ENCODE results near the gene PICK1. TPM values are rescaled to one million over a fixed set of nuclear protein-coding genes. Genes with fewer than 3 reads are reported as not detected.
A peak's percentile ranks its signal among the peaks of the same experiment; 100 is the strongest.
"Not testable (repeated sequence)": the region's sequence is repeated elsewhere in the genome, so short reads cannot be mapped to it uniquely, and the experiment has no call there.

PICK1 gene
- total and polyA plus RNA-seq, 9 donors: 18.0 to 47.7 (median 34.3) TPM

DNA sequence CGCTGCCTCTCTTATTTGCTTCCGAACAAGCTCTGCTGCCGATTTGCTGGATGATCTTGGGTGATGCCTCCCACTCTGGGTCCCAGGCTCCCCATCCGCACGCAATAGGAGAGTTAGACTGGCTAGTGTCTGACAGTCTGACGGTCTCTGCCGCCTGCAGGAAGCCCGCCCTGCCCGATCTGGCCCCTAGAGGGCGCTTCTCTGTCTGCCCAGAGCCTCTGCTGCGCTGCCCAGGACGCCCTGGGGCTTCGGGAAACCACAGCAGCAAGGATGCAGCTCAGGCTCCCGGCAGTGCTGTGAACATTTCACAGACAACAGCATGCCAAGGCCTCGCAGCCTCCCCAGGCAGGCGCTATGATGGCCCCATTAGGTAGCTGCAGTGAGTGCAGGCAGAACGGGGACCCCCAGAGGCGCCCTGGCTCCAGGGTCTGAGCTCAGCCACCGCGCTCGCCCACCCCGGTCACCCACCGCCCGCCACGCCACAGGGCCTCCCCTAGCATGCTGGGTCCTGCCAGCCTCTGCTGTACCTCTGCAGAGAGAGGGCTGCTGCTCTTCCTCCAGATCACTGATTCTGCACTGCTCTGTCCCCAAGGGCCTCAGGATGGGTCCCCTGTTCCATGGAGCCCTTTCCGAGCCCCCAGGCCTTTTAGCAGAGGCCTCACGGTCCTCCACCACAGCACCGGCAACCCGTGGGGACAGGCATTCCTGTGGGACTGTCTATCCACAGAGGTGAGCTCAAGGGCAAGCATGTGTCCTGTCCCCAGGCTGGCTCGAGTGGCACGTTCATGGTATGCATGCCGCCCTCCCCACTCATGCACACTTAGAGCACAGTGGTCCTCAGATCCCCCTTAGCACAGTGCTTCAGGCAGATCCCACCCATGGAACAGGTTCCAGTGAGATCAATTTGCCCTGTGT is 57.5 kb downstream of the PICK1 start:
- no peaks in the 10 kb centered on the region for H3K9me3 ChIP-seq
- WGBS, 3 donors: 50 to 63% (median 50%) methylated on average over 26 to 32 of the region's 32 CpGs
- TF ChIP-seq EP300 (IDR thresholded peaks at IDR 0.05) (no peak), POLR2A (IDR thresholded peaks at IDR 0.05) (no peak)
- TF ChIP-seq, protein P1, sequence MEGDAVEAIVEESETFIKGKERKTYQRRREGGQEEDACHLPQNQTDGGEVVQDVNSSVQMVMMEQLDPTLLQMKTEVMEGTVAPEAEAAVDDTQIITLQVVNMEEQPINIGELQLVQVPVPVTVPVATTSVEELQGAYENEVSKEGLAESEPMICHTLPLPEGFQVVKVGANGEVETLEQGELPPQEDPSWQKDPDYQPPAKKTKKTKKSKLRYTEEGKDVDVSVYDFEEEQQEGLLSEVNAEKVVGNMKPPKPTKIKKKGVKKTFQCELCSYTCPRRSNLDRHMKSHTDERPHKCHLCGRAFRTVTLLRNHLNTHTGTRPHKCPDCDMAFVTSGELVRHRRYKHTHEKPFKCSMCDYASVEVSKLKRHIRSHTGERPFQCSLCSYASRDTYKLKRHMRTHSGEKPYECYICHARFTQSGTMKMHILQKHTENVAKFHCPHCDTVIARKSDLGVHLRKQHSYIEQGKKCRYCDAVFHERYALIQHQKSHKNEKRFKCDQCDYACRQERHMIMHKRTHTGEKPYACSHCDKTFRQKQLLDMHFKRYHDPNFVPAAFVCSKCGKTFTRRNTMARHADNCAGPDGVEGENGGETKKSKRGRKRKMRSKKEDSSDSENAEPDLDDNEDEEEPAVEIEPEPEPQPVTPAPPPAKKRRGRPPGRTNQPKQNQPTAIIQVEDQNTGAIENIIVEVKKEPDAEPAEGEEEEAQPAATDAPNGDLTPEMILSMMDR (IDR thresholded peaks at IDR 0.05): peak; percentile 74 to 89 (median 78)
- H3K4me3 ChIP-seq: no peak overlapping the region
- H3K27ac ChIP-seq: no peak overlapping the region
- intact Hi-C loops (cut with DNase I): loop anchor here in 2 of 4 donors (5.0 to 10.0 kb wide), 2 partner anchors 60 to 238 kb away; partner anchors contain the start of gene PICK1 (in 1 of the 2)
- no peaks in the 10 kb centered on the region for H3K4me1 ChIP-seq (ENCODE audit: insufficient read depth)
- no peaks in the 10 kb centered on the region for H3K27me3 ChIP-seq
- no peaks in the 10 kb centered on the region for H3K36me3 ChIP-seq
- peak; percentile 74 to 90 (median 85) for DNase-seq

DNA sequence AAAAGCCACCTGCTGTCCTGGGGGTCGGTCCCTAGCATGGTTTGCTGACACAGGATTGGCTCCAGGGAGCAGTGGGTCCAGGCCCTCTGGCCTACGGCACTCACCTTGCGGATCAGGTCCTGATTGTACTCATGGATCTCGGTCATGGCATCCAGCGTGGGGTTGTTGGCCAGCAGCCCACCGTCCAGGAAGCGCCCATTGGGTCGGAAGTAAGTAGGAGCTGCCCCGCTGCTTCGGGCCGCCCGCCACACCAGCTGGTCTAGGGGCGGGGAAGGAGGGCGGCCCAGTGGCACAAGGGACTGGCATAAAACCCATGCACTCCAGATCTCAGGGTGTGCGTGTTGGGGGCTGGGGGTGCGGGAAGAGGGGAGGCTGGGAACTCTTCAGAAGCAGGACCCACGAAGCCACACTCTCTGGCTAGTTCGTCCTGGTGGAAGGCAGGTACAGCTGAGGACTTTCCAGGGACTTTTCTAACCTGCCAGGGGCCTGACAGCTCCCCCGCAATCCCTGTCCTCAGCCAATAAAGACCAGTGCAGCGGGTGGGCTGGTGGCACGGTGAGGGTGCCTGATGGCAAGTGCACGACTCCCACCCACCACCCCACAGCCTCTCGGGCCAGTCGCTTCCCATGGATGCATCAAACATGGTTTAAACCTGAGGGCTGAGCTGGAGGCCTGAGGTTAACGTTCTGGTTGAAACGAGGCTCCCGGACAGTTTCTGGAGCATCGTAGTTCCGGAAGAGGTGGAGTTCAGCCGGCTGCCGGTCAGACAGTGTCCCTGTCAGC is 58.4 kb downstream of the PICK1 start:
- H3K36me3 ChIP-seq: no peaks in the 10 kb centered on the region
- no peaks in the 10 kb centered on the region for H3K4me1 ChIP-seq (ENCODE audit: insufficient read depth)
- intact Hi-C loops (cut with DNase I): loop anchor here in 1 of 4 donors (10.0 kb wide), 1 partner anchor 61 kb away; the partner anchor contains the start of gene PICK1
- H3K4me3 ChIP-seq: no peak overlapping the region
- H3K27me3 ChIP-seq: no peaks in the 10 kb centered on the region
- TF ChIP-seq, protein P1 (IDR thresholded peaks at IDR 0.05): no peak
- WGBS, 3 donors: 93 to 96% (median 95%) methylated on average over 31 of the region's 31 CpGs
- no peaks in the 10 kb centered on the region for H3K9me3 ChIP-seq
- DNase-seq: no peak
- H3K27ac ChIP-seq: no peak overlapping the region

DNA sequence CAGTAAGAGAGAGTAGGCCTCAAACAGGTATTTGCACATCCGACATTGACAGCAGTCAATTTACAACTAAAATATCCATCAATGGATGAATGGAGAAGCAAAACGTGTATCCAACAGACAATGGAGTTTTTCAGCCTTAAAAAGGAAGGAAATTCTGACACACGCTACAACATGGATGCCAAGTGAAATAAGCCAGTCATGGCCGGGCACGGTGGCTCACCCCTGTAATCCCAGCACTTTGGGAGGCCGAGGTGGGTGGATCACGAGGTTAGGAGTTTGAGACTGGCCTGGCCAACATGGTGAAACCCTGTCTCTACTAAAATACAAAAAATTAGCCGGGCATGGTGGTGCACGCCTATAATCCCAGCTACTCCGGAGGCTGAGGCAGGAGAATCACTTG is 60.4 kb downstream of the PICK1 start:
- not testable (repeated sequence) for DNase-seq; H3K27ac ChIP-seq; H3K27me3 ChIP-seq; H3K4me1 ChIP-seq (ENCODE audit: insufficient read depth); H3K9me3 ChIP-seq; H3K36me3 ChIP-seq; H3K4me3 ChIP-seq
- intact Hi-C loops (cut with DNase I): loop anchor here in 1 of 4 donors (10.0 kb wide), 1 partner anchor 63 kb away; the partner anchor contains the start of gene PICK1
- 92 to 97% (median 94%) methylated on average over 10 of the region's 10 CpGs for WGBS, 3 donors

DNA sequence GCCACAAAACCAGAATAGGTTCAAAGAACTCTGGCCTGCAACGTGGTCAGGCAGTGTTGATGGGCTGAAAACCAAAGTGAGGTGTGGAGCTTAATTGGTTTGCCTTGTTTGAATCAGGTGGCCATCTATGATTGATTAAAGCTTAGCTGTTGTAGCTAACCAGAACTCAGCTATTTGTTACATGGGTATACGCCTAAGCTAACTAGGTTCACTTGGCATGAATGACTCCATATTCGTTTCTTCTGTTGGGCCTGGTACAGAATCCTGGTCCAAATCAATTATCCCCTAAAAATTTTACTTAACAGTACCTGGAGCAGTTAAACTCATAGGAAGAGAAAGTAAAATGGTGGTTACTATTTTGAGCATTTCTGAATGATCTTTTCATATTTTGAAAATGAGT is 61.0 kb downstream of the PICK1 start:
- H3K4me1 ChIP-seq (ENCODE audit: insufficient read depth): no peaks in the 10 kb centered on the region
- H3K36me3 ChIP-seq: no peaks in the 10 kb centered on the region
- WGBS, 3 donors: 90 to 93% (median 92%) methylated on average over 3 of the region's 3 CpGs
- TF ChIP-seq, protein P1 (IDR thresholded peaks at IDR 0.05): no peak
- TF ChIP-seq EP300 (IDR thresholded peaks at IDR 0.05) (no peak), POLR2A (IDR thresholded peaks at IDR 0.05) (no peak)
- no peak for DNase-seq
- H3K9me3 ChIP-seq: no peaks in the 10 kb centered on the region
- intact Hi-C loops (cut with DNase I): loop anchor here in 1 of 4 donors (10.0 kb wide), 1 partner anchor 63 kb away; the partner anchor contains the start of gene PICK1
- H3K27me3 ChIP-seq: no peaks in the 10 kb centered on the region
- no peak overlapping the region for H3K27ac ChIP-seq
- no peak overlapping the region for H3K4me3 ChIP-seq

DNA sequence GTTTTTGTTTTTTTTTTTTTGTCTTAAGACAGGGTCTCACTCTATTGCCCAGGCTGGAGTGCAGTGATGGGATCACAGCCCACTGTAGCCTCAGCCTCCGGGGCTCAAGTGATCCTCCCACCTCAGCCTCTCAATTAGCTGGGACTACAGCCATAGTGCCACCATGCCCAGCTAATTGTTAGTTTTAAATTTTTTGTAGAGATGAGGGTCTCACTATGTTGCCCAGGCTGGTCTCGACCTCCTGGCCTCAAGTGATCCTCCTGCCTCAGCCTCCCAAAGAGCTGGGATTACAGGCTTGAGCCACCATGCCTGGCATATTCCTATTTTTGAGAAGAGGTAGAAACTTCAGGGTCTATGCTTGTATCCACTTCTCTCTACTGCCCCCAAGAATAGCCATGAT is 61.5 kb downstream of the PICK1 start:
- H3K27ac ChIP-seq; H3K4me3 ChIP-seq; H3K4me1 ChIP-seq (ENCODE audit: insufficient read depth); DNase-seq; H3K27me3 ChIP-seq; H3K36me3 ChIP-seq; H3K9me3 ChIP-seq: not testable (repeated sequence)
- intact Hi-C loops (cut with DNase I): loop anchor here in 1 of 4 donors (10.0 kb wide), 1 partner anchor 64 kb away; the partner anchor contains the start of gene PICK1
- 83 to 94% (median 88%) methylated on average over 2 of the region's 2 CpGs for WGBS, 3 donors

Data from ovary (tissue), 9 donors.